Endothelial cell (in vitro differentiated cells): ENCODE results near the gene OSBPL3. TPM values are rescaled to one million over a fixed set of nuclear protein-coding genes. Genes with fewer than 3 reads are reported as not detected.

ENCODE experiments used
- DNase-seq: peaks from one replicate; pipeline ENCODE4 v3.0.0; 2021; ENCODE audit warnings: low spot score
- H3K27ac Mint-ChIP-seq: one replicate; pipeline ENCODE4 v1.8.0; 2021; ENCODE audit warnings: mixed read lengths, inconsistent platforms; ENCODE audit not compliant: unreplicated experiment
- H3K27me3 Mint-ChIP-seq: one replicate; pipeline ENCODE4 v1.8.0; 2021; ENCODE audit warnings: mild to moderate bottlenecking, moderate library complexity, mixed read lengths, inconsistent platforms; ENCODE audit not compliant: unreplicated experiment
- H3K36me3 Mint-ChIP-seq: one replicate; pipeline ENCODE4 v1.8.0; 2021; ENCODE audit warnings: mild to moderate bottlenecking, low read depth, mixed read lengths, inconsistent platforms; ENCODE audit not compliant: unreplicated experiment
- H3K4me1 Mint-ChIP-seq: one replicate; pipeline ENCODE4 v1.8.0; 2021; ENCODE audit warnings: mild to moderate bottlenecking, mixed read lengths, inconsistent platforms; ENCODE audit not compliant: unreplicated experiment
- H3K4me3 Mint-ChIP-seq: one replicate; pipeline ENCODE4 v1.8.0; 2021; ENCODE audit warnings: mild to moderate bottlenecking, mixed read lengths, inconsistent platforms; ENCODE audit not compliant: unreplicated experiment
- H3K9me3 Mint-ChIP-seq: one replicate; pipeline ENCODE4 v1.8.0; 2021; ENCODE audit warnings: mixed read lengths, inconsistent platforms; ENCODE audit not compliant: unreplicated experiment
- CTCF ChIP-seq: fragments of 200-600 bp; sonication (generic); IDR thresholded peaks from one replicate; pipeline ENCODE4 v1.5.0; 2021; ENCODE audit warnings: antibody characterized with exemption; ENCODE audit not compliant: unreplicated experiment
- total RNA-seq: library from RNA; stranded (reverse); fragmentation: NEBNext Ultra II Directional; extraction: Animal tissue kit (Norgen Biotek cat#: 25700); gene quantifications from one replicate; pipeline ENCODE4 v1.2.1, GENCODE V29; 2021; ENCODE audit not compliant: unreplicated experiment

Gene OSBPL3
- total RNA-seq, 1 donor from 2014 or later, result 3.1 TPM

- Mint-ChIP-seq H3K4me3 (no peak overlapping the region), H3K9me3 (no peaks in the 10 kb centered on the region), H3K36me3 (no peaks in the 10 kb centered on the region), H3K4me1 (no peaks in the 10 kb centered on the region), H3K27me3 (no peaks in the 10 kb centered on the region), H3K27ac (no peak overlapping the region)
- no peak for DNase-seq
- no peak for TF ChIP-seq CTCF
These were observed 20.1 kb downstream of the OSBPL3 start for GRCh38 chr7:24959735-24960485.

GRCh38 chr7:24958399-24958798 is 21.6 kb downstream of the OSBPL3 start:
- no peak for DNase-seq
- Mint-ChIP-seq H3K9me3 (no peaks in the 10 kb centered on the region), H3K27me3 (no peaks in the 10 kb centered on the region), H3K4me3 (no peak overlapping the region), H3K36me3 (no peaks in the 10 kb centered on the region), H3K27ac (no peak overlapping the region), H3K4me1 (no peaks in the 10 kb centered on the region)
- no peak for TF ChIP-seq CTCF

- no peak for TF ChIP-seq CTCF
- Mint-ChIP-seq H3K9me3 (no peaks in the 10 kb centered on the region), H3K27me3 (no peaks in the 10 kb centered on the region), H3K4me3 (no peak overlapping the region), H3K36me3 (no peaks in the 10 kb centered on the region), H3K27ac (no peak overlapping the region), H3K4me1 (no peaks in the 10 kb centered on the region)
- no peak for DNase-seq
These were observed 24.0 kb downstream of the OSBPL3 start for GRCh38 chr7:24956021-24956420.

GRCh38 chr7:24955313-24955712 is 24.7 kb downstream of the OSBPL3 start:
- Mint-ChIP-seq H3K4me1 (no peaks in the 10 kb centered on the region), H3K27ac (no peak overlapping the region), H3K9me3 (no peaks in the 10 kb centered on the region), H3K27me3 (no peaks in the 10 kb centered on the region), H3K4me3 (no peak overlapping the region), H3K36me3 (no peaks in the 10 kb centered on the region)
- TF ChIP-seq CTCF, result no peak
- DNase-seq, result no peak

- TF ChIP-seq CTCF, result no peak
- Mint-ChIP-seq H3K36me3 (no peaks in the 10 kb centered on the region), H3K27me3 (no peaks in the 10 kb centered on the region), H3K27ac (no peak overlapping the region), H3K4me3 (no peak overlapping the region), H3K9me3 (no peaks in the 10 kb centered on the region), H3K4me1 (no peaks in the 10 kb centered on the region)
- DNase-seq, result no peak
These were observed 27.5 kb downstream of the OSBPL3 start for GRCh38 chr7:24952464-24952863.
